Posterior vena cava (tissue), 2 donors: ENCODE results near the gene SERPINB13. TPM values are rescaled to one million over a fixed set of nuclear protein-coding genes. Genes with fewer than 3 reads are reported as not detected.

Source experiments
- DNase-seq: peaks from one replicate; pipeline ENCODE4 v3.0.0-alpha.2; 2020; ENCODE audit warnings: low spot score
- intact Hi-C, 2 donors: fragments of 100-400 bp; cut with DNase I; formaldehyde crosslinking; loops; one replicate each; pipeline versions ENCODE4 v1.14.1 to v1.14.2; 2022 to 2023
- long read RNA-seq, 2 donors: library from polyadenylated mRNA; unstranded; transcript quantifications; one replicate each; pipeline ENCODE4 v2.0.0, GENCODE V29; 2020 to 2021
- total RNA-seq, 2 donors: library from RNA; stranded (reverse); fragmentation: NEBNext Ultra II Directional; extraction: Animal tissue kit (Norgen Biotek cat#: 25700); gene quantifications; one replicate each; pipeline ENCODE4 v1.2.1, GENCODE V29; 2021
- donor health status: DM: yes; HTN: yes; CAD: no.
- donor health status: DM: yes; HTN: yes; CAD: no.

The SERPINB13 gene
- not detected for total RNA-seq
- long read RNA-seq, donor 1, result 0 reads
- long read RNA-seq, donor 2, result 0 reads

- no peak for DNase-seq
- intact Hi-C loops, result no loop called here
Measured at GRCh38 chr18:63586966-63587365, at the start of gene SERPINB13. Gene SERPINB13, plus strand, starts transcription at chr18:63587343. Its CDS starts 1,325 bp downstream, at chr18:63588668.

DNA sequence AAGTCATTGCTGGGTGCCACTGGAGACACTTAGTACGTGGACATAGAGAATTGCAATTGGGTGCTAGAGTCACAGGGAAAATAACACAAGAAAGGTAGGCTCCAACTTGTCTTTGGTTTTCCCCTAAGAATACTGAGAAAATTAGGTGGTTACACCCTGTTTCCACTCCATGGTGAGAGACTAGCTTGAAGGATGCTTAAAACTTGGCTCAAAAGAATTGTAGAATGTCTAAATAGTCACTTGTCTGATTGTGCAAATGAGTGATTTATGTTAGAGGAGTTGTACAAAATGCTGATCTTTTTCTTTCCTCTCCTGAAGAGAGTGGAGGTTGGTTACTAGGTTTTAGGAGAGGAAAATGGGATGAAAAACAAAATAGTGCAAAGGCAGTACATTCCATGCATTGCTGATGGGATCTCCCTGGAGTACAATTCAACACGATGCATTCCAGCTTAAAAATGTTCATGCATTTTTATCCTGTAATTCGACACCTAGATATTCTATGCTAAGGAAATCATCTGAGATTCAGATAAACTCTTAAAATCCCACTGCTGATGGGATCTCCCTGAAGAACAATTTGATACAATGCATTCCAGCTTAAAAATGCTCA, 47.1 kb upstream of the SERPINB13 start:
- intact Hi-C loops, result no loop called here
- DNase-seq, result no peak

- no peak for DNase-seq
Measured at GRCh38 chr18:63542069-63542468, 45.1 kb upstream of the SERPINB13 start, which contains the start of gene SERPINB12. Gene SERPINB12, plus strand, starts transcription at chr18:63542369. Its CDS starts 13,791 bp downstream, at chr18:63556160.

GRCh38 chr18:63544017-63544416, 43.1 kb upstream of the SERPINB13 start:
- no peak for DNase-seq
- intact Hi-C loops, result no loop called here

More at GRCh38 chr18:63542069-63542468, 45.1 kb upstream of the SERPINB13 start, which contains the start of gene SERPINB12:
- intact Hi-C loops, result no loop called here

DNA sequence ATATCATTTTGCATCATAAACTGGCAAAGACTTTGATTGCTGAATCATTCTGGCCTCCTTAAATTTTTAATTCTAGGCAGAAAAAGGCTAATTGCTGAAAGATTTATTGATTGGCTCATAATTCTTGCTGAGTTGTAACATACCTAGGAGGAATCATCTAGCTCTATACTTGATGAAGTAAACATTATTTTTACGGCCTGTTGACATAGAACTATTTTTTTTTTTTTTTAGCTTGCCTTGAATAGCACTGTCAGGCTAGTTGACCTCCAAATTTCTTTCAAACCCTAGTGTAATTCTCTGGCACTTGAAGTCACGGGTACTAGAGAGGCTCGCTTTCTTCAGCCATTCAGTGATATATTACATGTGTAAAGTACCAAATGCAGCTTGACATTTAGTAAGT, 42.1 kb upstream of the SERPINB13 start:
- DNase-seq, result no peak
- intact Hi-C loops, result no loop called here

DNA sequence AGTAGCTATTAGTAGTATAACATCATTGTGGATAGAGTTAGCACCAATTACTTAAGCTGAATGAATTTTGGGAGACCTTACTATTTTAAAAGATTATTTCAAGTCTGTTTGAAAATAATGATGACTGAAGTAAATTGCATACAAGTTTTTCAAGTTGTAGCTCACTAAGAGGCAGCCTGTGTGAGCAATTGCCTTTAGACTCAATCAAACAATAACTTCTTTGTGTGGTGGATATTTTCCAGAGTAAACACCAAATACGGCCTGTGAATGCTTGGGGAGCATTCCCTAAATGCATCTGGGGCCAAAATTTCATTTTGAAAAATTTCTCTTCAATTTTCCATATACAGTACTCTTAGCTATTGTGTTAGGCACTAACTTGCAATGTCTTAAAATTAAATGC, 37.1 kb upstream of the SERPINB13 start:
- DNase-seq, result no peak
- intact Hi-C loops, result no loop called here

GRCh38 chr18:63551769-63552168, 35.4 kb upstream of the SERPINB13 start:
- DNase-seq, result no peak
- intact Hi-C loops, result no loop called here

DNA sequence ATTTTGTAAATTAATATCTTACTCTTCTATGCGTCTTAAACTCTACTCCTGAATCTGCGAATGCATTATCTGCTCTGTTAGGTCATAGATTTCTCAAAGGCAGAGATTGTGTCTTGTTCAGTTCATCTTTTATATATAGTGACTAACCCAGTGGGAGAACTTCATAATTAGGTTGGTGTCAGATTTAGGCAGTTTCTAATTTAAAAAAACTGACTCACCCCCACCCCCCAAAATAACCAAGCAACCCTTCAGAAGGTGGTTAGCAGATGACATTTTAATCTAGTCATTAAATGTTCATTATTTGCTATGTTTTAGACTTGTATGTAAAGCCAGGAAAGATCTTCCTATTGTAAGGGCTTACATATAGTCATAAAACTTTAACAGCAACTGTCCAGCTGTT, 34.6 kb upstream of the SERPINB13 start:
- intact Hi-C loops, result no loop called here
- no peak for DNase-seq

DNA sequence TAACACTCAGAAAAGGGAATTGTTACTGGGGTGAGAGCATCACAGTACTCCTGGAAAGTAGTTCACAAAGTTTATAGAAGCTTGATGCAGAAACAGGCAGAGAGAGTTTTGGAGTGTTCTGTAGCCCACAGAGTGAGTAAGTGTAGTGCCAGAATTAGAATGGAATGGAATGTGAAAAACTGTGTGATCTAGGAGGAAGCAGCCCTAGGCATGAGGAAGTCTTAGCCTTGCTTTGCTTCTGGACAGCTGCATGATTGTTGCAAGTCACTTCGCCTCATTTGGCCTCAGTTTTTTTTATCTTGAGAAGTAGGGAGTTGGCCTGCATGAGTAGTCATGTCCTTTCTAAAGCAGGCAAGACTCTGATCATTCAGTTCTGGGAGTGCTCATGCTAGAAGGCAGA, 34.1 kb upstream of the SERPINB13 start:
- intact Hi-C loops, result no loop called here
- DNase-seq, result no peak

- intact Hi-C loops, result no loop called here
- no peak for DNase-seq
Measured at GRCh38 chr18:63559567-63560491, 27.3 kb upstream of the SERPINB13 start.

GRCh38 chr18:63562284-63562683, 24.9 kb upstream of the SERPINB13 start:
- DNase-seq, result no peak
- intact Hi-C loops, result no loop called here

- DNase-seq, result no peak
- intact Hi-C loops, result no loop called here
Measured at GRCh38 chr18:63564021-63564420, 23.1 kb upstream of the SERPINB13 start.

GRCh38 chr18:63564561-63564960, 22.6 kb upstream of the SERPINB13 start:
- no peak for DNase-seq
- intact Hi-C loops, result no loop called here

DNA sequence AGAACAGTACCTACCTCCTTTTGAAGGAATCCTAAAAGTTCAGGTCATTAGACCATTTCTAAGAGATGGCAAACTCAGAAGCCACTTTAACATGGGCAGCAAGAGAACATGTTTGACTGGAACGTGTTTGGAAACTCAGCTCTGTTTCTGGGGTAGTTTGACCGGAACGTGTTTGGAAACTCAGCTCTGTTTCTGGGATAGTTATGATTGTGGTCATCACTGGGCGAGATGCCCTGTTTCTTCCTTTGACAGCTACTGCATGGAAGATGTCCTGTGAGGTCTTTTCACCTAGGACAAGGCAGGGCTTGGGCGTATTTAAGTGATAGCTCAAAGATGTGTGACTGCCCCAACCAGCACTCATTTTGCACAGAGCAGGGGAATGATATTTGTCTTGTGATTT, 19.9 kb upstream of the SERPINB13 start:
- DNase-seq, result no peak
- intact Hi-C loops, result no loop called here

- no peak for DNase-seq
- intact Hi-C loops, result no loop called here
Measured at GRCh38 chr18:63567825-63568224, 19.3 kb upstream of the SERPINB13 start.

DNA sequence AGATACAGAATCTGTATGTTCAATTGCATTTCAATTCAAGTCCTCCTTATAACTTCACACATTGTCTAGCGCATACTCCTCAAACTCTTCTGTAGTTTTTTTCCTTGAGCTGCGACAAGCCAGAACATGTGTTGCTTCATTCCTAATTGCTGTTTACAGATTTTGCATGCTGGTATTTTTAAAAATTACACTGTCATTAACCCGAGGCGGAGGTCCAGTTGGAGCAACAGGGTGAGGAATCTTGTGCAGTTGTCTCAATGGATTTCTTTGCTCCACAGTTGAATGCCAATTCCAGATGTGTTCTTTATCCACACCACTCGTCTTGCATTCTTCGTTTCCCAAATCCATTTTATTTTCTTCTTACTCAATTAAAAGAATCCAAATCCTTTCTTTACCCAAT, 16.4 kb upstream of the SERPINB13 start:
- intact Hi-C loops, result loop anchor here in 1 of 2 donors (10.0 kb wide), 1 partner anchor 56 kb away; no protein-coding TSS in a partner anchor
- DNase-seq, result no peak

DNA sequence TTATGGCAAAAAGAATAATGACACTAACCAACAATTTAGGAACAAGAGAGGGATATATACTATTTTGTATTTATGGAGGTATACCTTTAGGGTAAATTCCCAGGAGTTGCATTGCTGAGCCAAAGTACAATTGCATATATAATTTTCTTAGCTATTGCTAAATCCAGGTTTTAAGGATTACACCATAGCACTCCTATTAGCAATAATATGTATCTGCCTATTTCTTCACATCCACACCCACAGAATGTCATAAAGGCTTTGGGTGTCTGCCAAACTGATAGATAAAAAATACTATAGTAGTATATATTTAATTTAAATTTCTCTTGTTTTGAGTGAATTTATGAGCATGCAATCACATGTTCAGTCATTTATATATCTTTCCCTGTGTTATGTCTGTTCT, 11.5 kb upstream of the SERPINB13 start:
- intact Hi-C loops, result loop anchor here in 1 of 2 donors (10.0 kb wide), 1 partner anchor 61 kb away; no protein-coding TSS in a partner anchor
- no peak for DNase-seq

GRCh38 chr18:63578357-63578958, 8.7 kb upstream of the SERPINB13 start:
- DNase-seq, result no peak
- intact Hi-C loops, result loop anchor here in 1 of 2 donors (10.0 kb wide), 1 partner anchor 64 kb away; no protein-coding TSS in a partner anchor

DNA sequence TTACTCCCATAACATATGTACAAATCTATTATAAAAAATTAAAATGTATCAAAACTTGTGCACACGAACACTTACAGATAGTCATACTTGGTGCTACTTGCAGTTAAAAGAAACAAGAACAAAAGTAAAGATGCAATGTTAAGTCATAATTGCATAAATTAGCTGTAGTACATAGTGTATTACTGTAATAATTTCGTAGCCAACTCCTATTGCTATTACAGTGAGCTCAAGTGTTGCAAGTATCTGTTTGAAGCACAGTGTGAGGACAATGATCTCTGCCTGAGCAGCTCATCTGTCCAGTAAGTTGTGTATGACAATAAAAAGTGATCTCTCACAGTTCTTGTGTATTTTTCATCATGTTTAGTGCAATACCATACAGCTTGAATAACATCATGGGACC, 7.5 kb upstream of the SERPINB13 start:
- DNase-seq, result no peak

DNA sequence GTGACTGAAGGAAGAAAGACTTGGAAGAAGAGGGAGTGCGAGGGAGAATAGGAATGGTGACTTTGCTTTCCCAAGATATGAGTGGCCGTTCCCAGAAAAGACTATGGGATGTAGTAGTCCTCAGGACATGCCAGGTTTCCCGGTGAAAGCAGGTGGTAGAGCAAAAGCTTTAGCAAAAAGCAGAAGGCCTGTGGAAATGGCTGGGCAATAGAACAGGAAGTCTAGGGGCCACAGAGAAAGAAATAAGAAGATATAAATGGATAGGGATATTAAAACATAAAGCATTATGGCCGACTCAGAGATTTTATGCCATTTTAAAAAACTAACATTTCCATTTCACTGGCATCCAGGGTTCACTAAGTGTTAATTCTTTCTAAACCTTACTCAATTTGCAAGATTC, 1.2 kb upstream of the SERPINB13 start:
- DNase-seq, result no peak
- intact Hi-C loops, result no loop called here

More for the DNA sequence above, 7.5 kb upstream of the SERPINB13 start:
- intact Hi-C loops, result loop anchor here in 1 of 2 donors (10.0 kb wide), 1 partner anchor 65 kb away; no protein-coding TSS in a partner anchor
